ENCODE measurements around the gene NCKAP5. TPM values are rescaled to one million over a fixed set of nuclear protein-coding genes. Genes with fewer than 3 reads are reported as not detected.

Gene NCKAP5
- total and polyA plus RNA-seq, 2 of the 8 experiments (the other 6 are each of a cell fraction or from before 2014, with no cell fraction given), result 0.27 to 0.86 TPM

GRCh38 chr2:132636346-132636745, 931.9 kb downstream of the NCKAP5 start:
- H4K8ac ChIP-seq (ENCODE audit: extremely low read depth, insufficient read depth, low read length), result no peak overlapping the region
- H3K4me3 ChIP-seq (ENCODE audit: extremely low read depth in 1 of 4, insufficient read depth in 2 of 4, low read depth in 3 of 4, low read length in 4 of 4), result no peak overlapping the region
- H3K27ac ChIP-seq (ENCODE audit: low read depth, low read length), result no peak overlapping the region
- no peak overlapping the region for H3K18ac ChIP-seq (ENCODE audit: extremely low read depth, low read length)
- no peak overlapping the region for H2AK5ac ChIP-seq (ENCODE audit: low read depth, low read length)
- POLR2A ChIA-PET (ENCODE audit: partially characterized antibody), result no interaction called here
- H2AFZ ChIP-seq (ENCODE audit: low read length), result no peak overlapping the region
- no peak overlapping the region for H4K91ac ChIP-seq (replicated peaks; ENCODE audit: insufficient read length, low read length)
- no peak overlapping the region for H2BK120ac ChIP-seq (replicated peaks; ENCODE audit: low read depth, low read length)
- no peak for DNase-seq (ENCODE audit: low read depth in 1 of 2, low spot score in 2 of 2)
- no peaks in the 10 kb centered on the region for H4K20me1 ChIP-seq (replicated peaks in 1 of 2; ENCODE audit: control insufficient read depth in 1 of 2, insufficient read depth in 2 of 2, low read length in 2 of 2)
- CTCF ChIA-PET (ENCODE audit: partially characterized antibody), result interaction anchor here (0.9 to 2.8 kb wide), 8 partner anchors 10 to 89 kb away, joined by 3 to 12 read pairs (median 4); no protein-coding TSS in a partner anchor
- no peak for FAIRE-seq
- peaks cover 2 to 10% (median 6%) of the 10 kb centered on the region in 4 experiments; a peak in 5 of 7 replicates for H3K4me1 ChIP-seq (replicated peaks in 1 of 4; ENCODE audit: control insufficient read depth in 3 of 4, insufficient read depth in 4 of 4, low read length in 3 of 4)
- H3K23me2 ChIP-seq (ENCODE audit: low read depth, low read length), result peaks cover 7% of the 10 kb centered on the region; the same call in 1 of the 2 replicates
- no peaks in the 10 kb centered on the region for H3K79me1 ChIP-seq (ENCODE audit: low read depth, low read length)
- H3K27me3 ChIP-seq (replicated peaks in 1 of 4; ENCODE audit: control insufficient read depth in 3 of 4, extremely low read depth in 1 of 4, insufficient read depth in 3 of 4, low read length in 3 of 4), result no peaks in the 10 kb centered on the region; a peak in 1 of 7 replicates
- no peak overlapping the region for H3K4me2 ChIP-seq (ENCODE audit: insufficient read depth in 1 of 2, low read depth in 2 of 2, low read length in 2 of 2)
- H2BK5ac ChIP-seq (ENCODE audit: low read depth, low read length), result no peak overlapping the region
- H3K9me3 ChIP-seq (ENCODE audit: insufficient read depth in 2 of 2, low read depth in 1 of 2, low read length in 1 of 2), result no peaks in the 10 kb centered on the region
- no peak overlapping the region for H2BK20ac ChIP-seq (ENCODE audit: low read length)
- 70% methylated on average over 1 of the region's 1 CpG; no CpG with 5 or more reads in 1 of the 2 experiments for WGBS, 2 experiments (ENCODE audit: extremely low coverage in 1 of 2, insufficient coverage in 1 of 2, insufficient read length in 1 of 2, insufficient replicate concordance in 2 of 2, low coverage in 1 of 2, low lambda C conversion rate in 2 of 2, missing lambda C conversion rate in 1 of 2)
- no peak overlapping the region for H2BK15ac ChIP-seq (ENCODE audit: low read length)
- H3K9ac ChIP-seq (replicated peaks in 1 of 4; ENCODE audit: extremely low read depth in 1 of 4, low read depth in 3 of 4, low read length in 3 of 4), result no peak overlapping the region
- H3K4ac ChIP-seq (replicated peaks; ENCODE audit: insufficient read length, low read depth, low read length), result no peak overlapping the region
- no peak overlapping the region for H3K56ac ChIP-seq (replicated peaks; ENCODE audit: insufficient read length, low read depth, low read length)
- no peak overlapping the region for H3K14ac ChIP-seq (ENCODE audit: insufficient read length)
- no peaks in the 10 kb centered on the region for H3K79me2 ChIP-seq (ENCODE audit: control insufficient read depth in 1 of 2, insufficient read depth in 2 of 2, low read length in 2 of 2)
- H2BK12ac ChIP-seq (ENCODE audit: low read depth, low read length), result no peak overlapping the region
- H3K23ac ChIP-seq (ENCODE audit: insufficient read length), result no peak overlapping the region
- no peak overlapping the region for H4K5ac ChIP-seq (ENCODE audit: insufficient read length, low read depth, low read length)
- H3K36me3 ChIP-seq (ENCODE audit: control insufficient read depth in 2 of 4, insufficient read depth in 4 of 4, low read length in 3 of 4), result no peaks in the 10 kb centered on the region
- no peak for TF ChIP-seq YY1 (IDR thresholded peaks at IDR 0.05; ENCODE audit: low read depth, low read length)
- no peak for TF ChIP-seq FOSL1 (IDR thresholded peaks at IDR 0.05; ENCODE audit: insufficient read depth, low read depth, low read length)
- no peak for TF ChIP-seq ASH2L (IDR thresholded peaks at IDR 0.05; ENCODE audit: low read length)
- no peak for TF ChIP-seq HDAC6 (IDR thresholded peaks at IDR 0.05; ENCODE audit: low read depth, low read length)
- no peak for TF ChIP-seq POLR2AphosphoS5 (IDR thresholded peaks at IDR 0.05; ENCODE audit: low read depth, low read length)
- no peak for TF ChIP-seq CTCF (IDR thresholded peaks at IDR 0.05; ENCODE audit: control extremely low read depth in 1 of 3, insufficient read depth in 1 of 3, low read depth in 1 of 3, low read length in 3 of 3)
- no peak for TF ChIP-seq JUN (IDR thresholded peaks at IDR 0.05; ENCODE audit: low read depth, low read length)
- no peak for TF ChIP-seq HDAC2 (IDR thresholded peaks at IDR 0.05; ENCODE audit: borderline replicate concordance in 1 of 2, low read depth in 2 of 2, low read length in 2 of 2)
- TF ChIP-seq SIX5 (IDR thresholded peaks at IDR 0.05; ENCODE audit: low read depth, low read length), result no peak
- TF ChIP-seq TAF7 (optimal IDR thresholded peaks at IDR 0.05; ENCODE audit: borderline replicate concordance, low read depth, low read length), result no peak
